Measurements from ENCODE around the gene NPR3.

NPR3 gene

GRCh38 chr5:32783661-32784060 lies 72.5 kb downstream of the NPR3 start:
- TF ChIP-seq CTCF (IDR thresholded peaks at IDR 0.05; ENCODE audit: low read depth, low read length), result no peak
- no peak for DNase-seq (ENCODE audit: extremely low read depth, low read depth)

GRCh38 chr5:32785611-32786254 lies 74.6 kb downstream of the NPR3 start:
- TF ChIP-seq CTCF (IDR thresholded peaks at IDR 0.05; ENCODE audit: low read depth, low read length), result no peak
- peak; percentile 72 for DNase-seq (ENCODE audit: extremely low read depth, low read depth)

GRCh38 chr5:32786311-32786710 lies 75.2 kb downstream of the NPR3 start:
- DNase-seq (ENCODE audit: extremely low read depth, low read depth), result no peak
- TF ChIP-seq CTCF (IDR thresholded peaks at IDR 0.05; ENCODE audit: low read depth, low read length), result no peak

GRCh38 chr5:32790411-32790951 lies 79.4 kb downstream of the NPR3 start:
- TF ChIP-seq CTCF (IDR thresholded peaks at IDR 0.05; ENCODE audit: low read depth, low read length), result no peak
- no peak for DNase-seq (ENCODE audit: extremely low read depth, low read depth)

GRCh38 chr5:32791536-32792243 lies 80.6 kb downstream of the NPR3 start:
- no peak for TF ChIP-seq CTCF (IDR thresholded peaks at IDR 0.05; ENCODE audit: low read depth, low read length)
- DNase-seq (ENCODE audit: extremely low read depth, low read depth), result no peak

- DNase-seq (ENCODE audit: extremely low read depth, low read depth), result no peak
- peak; percentile 31 for TF ChIP-seq CTCF (IDR thresholded peaks at IDR 0.05; ENCODE audit: low read depth, low read length)
Observed at GRCh38 chr5:32794086-32794485, 83.0 kb downstream of the NPR3 start.

GRCh38 chr5:32802764-32803163 lies 91.6 kb downstream of the NPR3 start:
- DNase-seq (ENCODE audit: extremely low read depth, low read depth), result no peak
- no peak for TF ChIP-seq CTCF (IDR thresholded peaks at IDR 0.05; ENCODE audit: low read depth, low read length)
